ENCODE data around the gene LNPK. TPM values are rescaled to one million over a fixed set of nuclear protein-coding genes. Genes with fewer than 3 reads are reported as not detected.
"Not testable (repeated sequence)": the region's sequence is repeated elsewhere in the genome, so short reads cannot be mapped to it uniquely, and the experiment has no call there.

LNPK gene
- total RNA-seq, 1 donor from 2014 or later = 78.2 TPM

DNA sequence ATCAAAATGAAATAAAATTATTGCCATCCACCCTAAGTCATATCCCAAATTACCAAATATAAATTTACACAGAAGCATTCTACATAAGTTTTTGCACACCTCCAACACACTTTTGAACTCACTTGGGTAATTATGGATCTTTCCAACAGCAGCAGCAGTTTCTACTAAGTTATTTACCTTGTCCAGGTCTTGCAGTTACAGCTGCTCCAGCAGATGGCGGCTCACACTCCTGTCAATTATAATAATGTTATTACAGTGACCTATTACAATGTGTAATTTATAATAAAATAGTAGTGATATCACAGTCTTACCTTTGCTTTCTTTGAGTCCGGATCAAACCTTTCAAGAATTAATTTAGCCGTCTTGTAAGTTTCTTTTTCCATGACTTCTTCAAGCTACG is 37.9 kb downstream of the LNPK start:
- no peak overlapping the region for H3K4me3 Mint-ChIP-seq (ENCODE audit: unreplicated experiment)
- peaks cover 12% of the 10 kb centered on the region for H3K9me3 Mint-ChIP-seq (ENCODE audit: unreplicated experiment)
- TF ChIP-seq, protein P1, sequence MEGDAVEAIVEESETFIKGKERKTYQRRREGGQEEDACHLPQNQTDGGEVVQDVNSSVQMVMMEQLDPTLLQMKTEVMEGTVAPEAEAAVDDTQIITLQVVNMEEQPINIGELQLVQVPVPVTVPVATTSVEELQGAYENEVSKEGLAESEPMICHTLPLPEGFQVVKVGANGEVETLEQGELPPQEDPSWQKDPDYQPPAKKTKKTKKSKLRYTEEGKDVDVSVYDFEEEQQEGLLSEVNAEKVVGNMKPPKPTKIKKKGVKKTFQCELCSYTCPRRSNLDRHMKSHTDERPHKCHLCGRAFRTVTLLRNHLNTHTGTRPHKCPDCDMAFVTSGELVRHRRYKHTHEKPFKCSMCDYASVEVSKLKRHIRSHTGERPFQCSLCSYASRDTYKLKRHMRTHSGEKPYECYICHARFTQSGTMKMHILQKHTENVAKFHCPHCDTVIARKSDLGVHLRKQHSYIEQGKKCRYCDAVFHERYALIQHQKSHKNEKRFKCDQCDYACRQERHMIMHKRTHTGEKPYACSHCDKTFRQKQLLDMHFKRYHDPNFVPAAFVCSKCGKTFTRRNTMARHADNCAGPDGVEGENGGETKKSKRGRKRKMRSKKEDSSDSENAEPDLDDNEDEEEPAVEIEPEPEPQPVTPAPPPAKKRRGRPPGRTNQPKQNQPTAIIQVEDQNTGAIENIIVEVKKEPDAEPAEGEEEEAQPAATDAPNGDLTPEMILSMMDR (IDR thresholded peaks at IDR 0.05; ENCODE audit: partially characterized antibody, unreplicated experiment) = no peak
- H3K27ac Mint-ChIP-seq (ENCODE audit: unreplicated experiment) = no peak overlapping the region
- H3K36me3 Mint-ChIP-seq (ENCODE audit: unreplicated experiment) = peaks cover 25% of the 10 kb centered on the region
- no peaks in the 10 kb centered on the region for H3K27me3 Mint-ChIP-seq (ENCODE audit: unreplicated experiment)
- no peak for DNase-seq
- H3K4me1 Mint-ChIP-seq (ENCODE audit: low read depth, unreplicated experiment) = peaks cover 2% of the 10 kb centered on the region

DNA sequence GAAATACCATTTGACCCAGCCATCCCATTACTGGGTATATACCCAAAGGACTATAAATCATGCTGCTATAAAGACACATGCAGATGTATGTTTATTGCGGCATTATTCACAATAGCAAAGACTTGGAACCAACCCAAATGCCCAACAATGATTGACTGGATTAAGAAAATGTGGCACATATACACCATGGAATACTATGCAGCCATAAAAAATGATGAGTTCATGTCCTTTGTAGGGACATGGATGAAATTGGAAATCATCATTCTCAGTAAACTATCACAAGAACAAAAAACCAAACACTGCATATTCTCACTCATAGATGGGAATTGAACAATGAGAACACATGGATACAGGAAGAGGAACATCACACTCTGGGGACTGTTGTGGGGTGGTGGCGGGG is 38.9 kb downstream of the LNPK start:
- H3K4me3 Mint-ChIP-seq (ENCODE audit: unreplicated experiment); H3K4me1 Mint-ChIP-seq (ENCODE audit: low read depth, unreplicated experiment); H3K27ac Mint-ChIP-seq (ENCODE audit: unreplicated experiment); H3K27me3 Mint-ChIP-seq (ENCODE audit: unreplicated experiment); DNase-seq: not testable (repeated sequence)
- Mint-ChIP-seq H3K9me3 (ENCODE audit: unreplicated experiment) (peaks cover 12% of the 10 kb centered on the region), H3K36me3 (ENCODE audit: unreplicated experiment) (peaks cover 32% of the 10 kb centered on the region)

DNA sequence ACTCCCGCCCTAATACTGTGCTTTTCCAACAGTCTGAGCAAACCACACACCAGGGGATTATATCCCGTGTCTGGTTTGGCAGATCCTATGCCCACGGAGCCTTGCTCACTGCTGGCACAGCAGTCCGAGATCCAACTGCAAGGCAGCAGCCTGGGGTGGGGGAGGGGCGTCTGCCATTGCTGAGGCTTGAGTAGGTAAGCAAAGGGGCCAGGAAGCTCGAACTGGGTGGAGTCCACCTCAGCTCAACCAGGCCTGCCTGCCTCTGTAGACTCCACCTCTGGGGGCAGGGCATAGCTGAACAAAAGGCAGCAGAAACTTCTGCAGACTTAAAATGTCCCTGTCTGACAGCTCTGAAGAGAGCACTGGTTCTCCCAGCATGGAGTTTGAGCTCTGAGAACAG is 44.2 kb downstream of the LNPK start:
- no peak for DNase-seq
- TF ChIP-seq, protein P1 (IDR thresholded peaks at IDR 0.05; ENCODE audit: partially characterized antibody, unreplicated experiment) = no peak
- Mint-ChIP-seq H3K4me1 (ENCODE audit: low read depth, unreplicated experiment) (peaks cover 5% of the 10 kb centered on the region), H3K27ac (ENCODE audit: unreplicated experiment) (no peak overlapping the region), H3K27me3 (ENCODE audit: unreplicated experiment) (no peaks in the 10 kb centered on the region), H3K4me3 (ENCODE audit: unreplicated experiment) (no peak overlapping the region), H3K9me3 (ENCODE audit: unreplicated experiment) (peaks cover 15% of the 10 kb centered on the region), H3K36me3 (ENCODE audit: unreplicated experiment) (peaks cover 38% of the 10 kb centered on the region)

DNA sequence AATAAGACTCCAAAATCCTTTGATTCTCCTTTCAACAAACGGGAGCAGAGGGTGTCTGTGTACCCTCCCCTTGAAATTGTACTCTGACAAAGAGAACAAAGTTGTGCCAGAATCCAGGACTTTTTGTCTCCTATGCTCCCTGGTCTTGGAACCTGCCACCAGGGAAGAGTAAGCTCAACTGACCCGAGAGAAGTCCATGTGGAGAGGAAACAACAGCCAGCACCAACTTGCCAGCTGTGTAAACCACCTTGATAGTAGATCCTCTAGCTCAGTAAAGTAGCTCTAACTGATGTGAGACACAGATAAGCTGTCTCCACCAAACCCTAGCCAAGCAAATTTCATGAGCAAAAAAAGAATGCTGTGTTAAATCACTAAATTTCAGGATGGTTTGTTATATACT is 46.9 kb downstream of the LNPK start:
- Mint-ChIP-seq H3K4me3 (ENCODE audit: unreplicated experiment) (no peak overlapping the region), H3K9me3 (ENCODE audit: unreplicated experiment) (peaks cover 3% of the 10 kb centered on the region), H3K27ac (ENCODE audit: unreplicated experiment) (no peak overlapping the region), H3K36me3 (ENCODE audit: unreplicated experiment) (peaks cover 22% of the 10 kb centered on the region), H3K4me1 (ENCODE audit: low read depth, unreplicated experiment) (peaks cover 5% of the 10 kb centered on the region), H3K27me3 (ENCODE audit: unreplicated experiment) (no peaks in the 10 kb centered on the region)
- TF ChIP-seq, protein P1 (IDR thresholded peaks at IDR 0.05; ENCODE audit: partially characterized antibody, unreplicated experiment) = no peak
- DNase-seq = no peak

DNA sequence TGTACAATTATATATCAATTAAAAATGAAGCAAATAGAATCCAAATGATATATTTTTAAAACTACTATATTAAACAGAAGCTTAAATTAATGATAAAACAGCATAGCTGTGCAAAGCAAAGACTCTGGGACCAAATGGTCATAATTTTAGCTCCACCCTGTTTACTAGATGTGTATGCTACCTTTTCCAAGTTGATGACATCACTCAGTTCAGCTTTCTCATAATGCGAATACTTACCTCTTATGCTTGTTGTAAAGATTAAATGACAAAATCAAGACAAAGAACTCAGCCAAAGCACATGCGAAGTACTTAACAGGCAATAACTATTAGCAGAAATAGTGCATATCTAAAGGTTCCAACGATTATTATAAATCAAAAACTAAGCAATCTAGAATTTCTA is 51.6 kb downstream of the LNPK start:
- TF ChIP-seq, protein P1 (IDR thresholded peaks at IDR 0.05; ENCODE audit: partially characterized antibody, unreplicated experiment) = no peak
- Mint-ChIP-seq H3K27me3 (ENCODE audit: unreplicated experiment) (no peaks in the 10 kb centered on the region), H3K9me3 (ENCODE audit: unreplicated experiment) (no peaks in the 10 kb centered on the region), H3K27ac (ENCODE audit: unreplicated experiment) (no peak overlapping the region), H3K4me3 (ENCODE audit: unreplicated experiment) (no peak overlapping the region), H3K36me3 (ENCODE audit: unreplicated experiment) (no peaks in the 10 kb centered on the region), H3K4me1 (ENCODE audit: low read depth, unreplicated experiment) (peaks cover 4% of the 10 kb centered on the region)
- no peak for DNase-seq

DNA sequence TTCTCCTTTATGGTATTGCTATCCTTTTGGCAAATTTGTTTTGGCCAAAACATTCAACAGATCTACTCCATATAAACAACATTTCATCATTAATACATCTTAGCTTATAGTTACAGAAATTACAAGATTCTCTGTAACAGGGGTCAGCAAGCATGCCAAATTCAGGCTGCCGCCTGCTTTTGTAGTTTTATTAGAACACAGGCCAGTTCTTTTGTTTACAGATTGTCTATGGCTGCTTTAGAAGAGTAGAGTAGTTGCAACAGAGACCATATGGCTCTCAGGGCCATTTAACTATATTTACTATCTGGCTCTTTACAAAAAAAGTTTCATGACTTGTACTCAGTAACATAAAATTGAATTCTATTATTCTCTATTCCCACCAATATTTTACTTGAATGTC is 53.9 kb downstream of the LNPK start:
- H3K4me1 Mint-ChIP-seq (ENCODE audit: low read depth, unreplicated experiment) = peaks cover 4% of the 10 kb centered on the region
- no peaks in the 10 kb centered on the region for H3K36me3 Mint-ChIP-seq (ENCODE audit: unreplicated experiment)
- TF ChIP-seq, protein P1 (IDR thresholded peaks at IDR 0.05; ENCODE audit: partially characterized antibody, unreplicated experiment) = no peak
- no peak overlapping the region for H3K27ac Mint-ChIP-seq (ENCODE audit: unreplicated experiment)
- H3K27me3 Mint-ChIP-seq (ENCODE audit: unreplicated experiment) = no peaks in the 10 kb centered on the region
- H3K9me3 Mint-ChIP-seq (ENCODE audit: unreplicated experiment) = no peaks in the 10 kb centered on the region
- no peak overlapping the region for H3K4me3 Mint-ChIP-seq (ENCODE audit: unreplicated experiment)
- DNase-seq = no peak

Measured in glutamatergic neuron (in vitro differentiated cells).